Activated T-cell treated with anti-CD3 and anti-CD28 coated beads, Interleukin-2, amount 50 U/mL, for 1 hour (primary cell): ENCODE results near the gene GPRC5B.

Experiments
- DNase-seq: peaks from one replicate; pipeline ENCODE4 v3.0.0-alpha.2; 2020

The GPRC5B gene

DNA sequence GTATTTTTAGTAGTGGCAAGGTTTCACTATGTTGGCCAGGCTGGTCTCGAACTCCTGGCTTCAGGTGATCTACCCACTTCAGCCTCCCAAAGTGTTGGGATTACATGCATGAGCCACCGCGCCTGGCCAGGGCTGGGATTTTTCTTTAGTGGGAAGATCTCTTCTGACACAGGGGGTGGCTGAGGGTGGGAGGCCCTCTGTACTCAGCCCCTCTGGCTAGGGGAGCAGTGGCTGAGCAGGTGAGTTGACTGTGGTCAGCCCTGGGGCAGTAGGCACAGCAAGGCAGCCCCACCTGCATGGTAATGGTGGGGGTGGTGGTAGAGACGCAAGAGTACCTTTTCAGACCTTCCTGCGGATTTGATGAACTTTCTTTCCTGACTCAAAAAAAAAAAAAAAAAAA is 12.3 kb upstream of the GPRC5B start:
- no peak for DNase-seq

GRCh38 chr16:19894586-19894985 is 9.9 kb upstream of the GPRC5B start:
- no peak for DNase-seq

DNA sequence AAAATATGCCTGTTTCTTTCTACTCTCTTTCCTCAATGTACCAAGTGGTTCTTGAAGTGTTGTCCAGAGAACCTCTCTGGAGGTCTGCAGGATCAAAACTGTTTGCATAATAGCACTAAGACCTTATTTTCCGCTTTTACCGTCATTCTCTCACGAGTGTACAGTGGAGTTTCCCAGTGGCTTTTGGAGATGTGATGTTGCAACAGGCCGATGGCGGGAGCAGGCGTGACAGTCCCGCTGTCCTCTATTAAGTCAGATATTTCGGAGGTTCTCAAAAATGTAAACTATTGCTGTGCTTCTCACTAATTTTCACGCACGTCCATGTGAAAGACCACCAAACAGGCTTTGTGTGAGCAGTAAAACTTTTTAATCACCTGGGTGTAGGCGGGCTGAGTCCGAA is 8.3 kb upstream of the GPRC5B start:
- no peak for DNase-seq

- DNase-seq, result no peak
Observed at GRCh38 chr16:19890901-19891300, 6.3 kb upstream of the GPRC5B start.

GRCh38 chr16:19888834-19889233 is 4.2 kb upstream of the GPRC5B start:
- no peak for DNase-seq

- DNase-seq, result peak; percentile 83
Observed at GRCh38 chr16:19886073-19886941, 1.7 kb upstream of the GPRC5B start.

DNA sequence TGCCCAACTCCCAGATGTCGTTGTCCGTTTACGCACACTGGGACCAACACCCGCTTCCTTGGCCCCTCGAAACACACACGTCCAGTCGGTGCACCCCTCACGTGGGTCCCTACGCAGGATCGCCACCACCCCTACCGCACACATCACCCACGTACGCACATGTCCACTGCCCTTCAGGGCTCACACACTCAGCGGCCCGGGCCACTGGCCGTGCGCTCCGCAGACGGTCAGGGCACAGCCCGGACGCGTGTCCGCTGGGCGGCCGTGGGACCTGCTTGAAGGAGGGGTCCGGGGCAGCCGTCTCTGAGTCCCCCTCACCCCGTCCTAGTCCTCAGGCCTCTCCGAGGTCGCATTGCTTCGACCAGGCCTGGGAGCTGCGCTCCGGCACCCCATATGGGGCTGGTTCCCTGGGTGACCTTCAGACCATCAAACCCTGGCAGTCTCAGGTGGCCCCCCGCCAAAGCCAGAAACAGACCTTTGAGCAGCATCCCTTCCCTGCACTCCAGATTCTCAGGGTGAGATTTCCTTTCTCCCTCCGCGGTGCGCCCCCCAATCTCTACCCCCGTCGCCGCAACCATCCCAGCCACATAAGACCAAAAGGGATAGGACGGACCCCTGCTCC is 914 bp upstream of the GPRC5B start:
- DNase-seq, result peak; percentile 35

- peak; percentile 23 for DNase-seq
Observed at GRCh38 chr16:19883966-19884485, 622 bp downstream of the GPRC5B start.

DNA sequence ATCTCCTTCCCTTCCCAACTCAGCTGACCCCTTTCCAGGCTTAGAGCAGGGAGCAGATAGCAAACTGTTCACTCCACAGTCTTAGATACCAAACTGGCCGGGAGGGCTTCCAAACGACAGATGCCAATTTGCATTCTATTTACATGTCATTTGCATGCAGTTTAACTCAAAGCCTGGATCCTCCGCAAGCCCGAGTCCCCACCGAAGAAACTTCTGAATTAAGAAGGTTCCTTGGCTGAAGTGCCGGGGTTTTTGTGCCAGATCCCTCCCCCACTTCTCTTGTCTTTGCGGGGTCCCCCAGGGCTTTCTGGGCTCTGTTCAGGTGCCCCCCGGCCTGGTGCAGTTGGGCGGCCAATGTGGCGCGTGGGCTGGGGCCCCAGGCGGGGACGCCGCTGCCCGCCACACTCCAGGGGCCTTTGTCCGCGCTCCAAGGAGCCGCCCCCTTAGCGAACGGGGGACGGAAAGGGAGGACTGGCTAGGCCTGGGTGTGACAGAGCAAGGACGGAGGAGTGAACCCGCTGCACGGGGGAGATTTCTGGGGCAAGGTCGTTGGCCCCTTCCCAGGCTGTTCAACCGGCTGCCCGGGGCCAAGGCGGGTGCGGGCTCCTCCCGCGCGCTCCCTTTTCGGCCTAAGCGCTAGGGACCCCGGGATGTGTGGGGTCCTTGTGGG is 1.2 kb downstream of the GPRC5B start:
- peak; percentile 35 for DNase-seq

- DNase-seq, result no peak
Observed at GRCh38 chr16:19882646-19883045, 2.0 kb downstream of the GPRC5B start.

DNA sequence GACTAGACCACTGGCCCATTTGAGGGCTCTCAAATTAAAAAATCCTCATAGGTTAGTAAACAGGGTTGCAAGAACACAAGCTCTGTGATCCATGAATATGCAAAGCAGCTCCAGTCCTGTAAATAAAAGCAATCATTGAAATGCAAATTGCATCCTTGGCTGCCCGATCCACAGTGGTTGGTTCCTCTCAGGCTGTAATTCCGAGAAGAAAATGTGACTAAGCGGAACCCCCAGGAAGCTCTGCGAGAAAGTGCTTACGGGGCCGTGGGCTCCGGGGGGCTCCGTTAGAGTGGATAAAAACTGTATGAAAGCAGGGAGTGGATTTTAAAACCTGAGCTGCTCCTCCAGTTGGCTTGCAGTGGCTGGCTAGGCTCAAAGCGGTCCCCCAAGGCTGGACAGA is 2.5 kb downstream of the GPRC5B start:
- DNase-seq, result no peak

- no peak for DNase-seq
Observed at GRCh38 chr16:19881783-19882182, 2.9 kb downstream of the GPRC5B start.

DNA sequence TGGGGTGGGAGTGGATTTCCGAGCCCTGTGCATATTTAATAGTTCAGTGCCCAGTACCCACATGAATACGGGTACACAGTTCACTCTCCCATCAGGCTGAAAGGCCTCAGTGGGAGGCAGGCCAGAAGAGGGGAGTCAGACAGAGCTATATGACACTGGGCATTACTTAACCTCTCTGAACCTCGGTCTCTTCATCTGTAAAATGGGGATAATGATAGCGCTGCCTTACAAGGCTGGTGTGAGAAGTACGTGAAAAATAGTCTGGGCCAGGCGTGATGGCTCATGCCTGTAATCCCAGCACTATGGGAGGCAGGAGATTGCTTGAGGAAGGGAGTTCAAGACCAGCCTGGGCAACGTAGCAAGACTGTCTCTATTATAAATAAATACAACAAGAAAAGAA is 3.6 kb downstream of the GPRC5B start:
- DNase-seq, result no peak

DNA sequence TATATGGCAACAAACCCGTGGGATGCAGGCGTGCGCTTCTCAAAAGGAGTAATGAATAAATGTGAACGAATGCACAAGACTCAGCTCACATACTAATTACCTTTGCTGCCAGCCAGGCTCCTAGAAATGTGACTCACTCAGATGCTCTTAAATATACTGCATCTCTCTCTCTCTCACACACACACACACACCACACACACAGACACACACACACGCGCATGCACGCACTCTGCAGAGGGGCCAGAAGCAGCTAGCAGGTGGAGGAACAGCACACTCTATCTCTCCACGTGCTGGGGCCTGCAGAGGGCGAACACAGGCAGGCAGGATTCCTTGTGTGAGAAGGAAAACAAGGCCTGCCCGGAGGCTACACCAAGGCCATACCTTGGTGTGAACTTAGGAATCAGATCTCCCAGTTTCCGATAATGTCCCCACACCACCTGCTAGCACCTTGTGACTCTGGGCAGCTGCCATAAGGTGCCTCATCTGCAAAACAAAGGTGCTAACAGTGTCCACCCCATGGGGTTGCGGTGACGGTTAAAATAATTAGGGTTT is 5.3 kb downstream of the GPRC5B start:
- no peak for DNase-seq

- no peak for DNase-seq
Observed at GRCh38 chr16:19878757-19879156, 5.9 kb downstream of the GPRC5B start.

GRCh38 chr16:19876501-19877059 is 8.1 kb downstream of the GPRC5B start:
- no peak for DNase-seq

- DNase-seq, result no peak
Observed at GRCh38 chr16:19875900-19876299, 8.7 kb downstream of the GPRC5B start.

- no peak for DNase-seq
Observed at GRCh38 chr16:19874851-19875546, 9.6 kb downstream of the GPRC5B start.

DNA sequence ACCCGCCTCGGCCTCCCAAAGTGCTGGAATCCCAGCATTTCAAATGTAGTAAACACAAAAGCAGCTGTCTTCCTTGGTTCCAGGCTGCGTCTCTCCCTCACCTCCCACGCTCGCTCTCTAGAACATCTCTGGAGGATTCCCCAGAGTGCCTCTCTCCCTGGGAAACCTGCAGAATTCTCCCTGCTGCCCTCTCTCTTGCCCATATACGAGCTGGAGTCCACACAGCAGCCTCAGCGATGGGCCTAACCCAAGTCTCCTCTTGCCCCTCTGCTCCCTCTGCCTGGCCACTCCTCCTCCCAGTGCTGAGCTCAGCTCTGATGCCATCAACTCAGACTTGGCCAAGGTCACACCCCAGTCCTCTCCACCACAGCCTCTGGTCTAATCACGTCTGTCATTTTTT is 10.6 kb downstream of the GPRC5B start:
- no peak for DNase-seq

DNA sequence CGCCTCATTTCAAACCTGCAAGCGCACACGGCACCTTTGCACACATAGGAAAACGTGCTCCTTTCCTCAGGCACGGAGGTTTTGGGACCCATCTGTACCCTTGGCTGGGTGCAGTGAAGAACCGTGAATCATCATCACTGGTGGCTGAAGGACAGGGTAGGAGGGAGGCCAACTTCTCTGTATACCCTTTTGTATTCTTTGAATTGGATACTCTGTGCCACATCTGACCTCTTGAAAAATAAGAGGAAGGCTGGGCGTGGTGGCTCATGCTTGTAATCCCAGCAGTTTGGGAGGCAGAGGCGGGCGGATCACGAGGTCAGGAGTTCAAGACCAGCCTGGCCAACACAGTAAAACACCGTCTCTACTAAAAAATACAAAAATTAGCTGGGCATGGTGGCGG is 11.7 kb downstream of the GPRC5B start:
- DNase-seq, result no peak

DNA sequence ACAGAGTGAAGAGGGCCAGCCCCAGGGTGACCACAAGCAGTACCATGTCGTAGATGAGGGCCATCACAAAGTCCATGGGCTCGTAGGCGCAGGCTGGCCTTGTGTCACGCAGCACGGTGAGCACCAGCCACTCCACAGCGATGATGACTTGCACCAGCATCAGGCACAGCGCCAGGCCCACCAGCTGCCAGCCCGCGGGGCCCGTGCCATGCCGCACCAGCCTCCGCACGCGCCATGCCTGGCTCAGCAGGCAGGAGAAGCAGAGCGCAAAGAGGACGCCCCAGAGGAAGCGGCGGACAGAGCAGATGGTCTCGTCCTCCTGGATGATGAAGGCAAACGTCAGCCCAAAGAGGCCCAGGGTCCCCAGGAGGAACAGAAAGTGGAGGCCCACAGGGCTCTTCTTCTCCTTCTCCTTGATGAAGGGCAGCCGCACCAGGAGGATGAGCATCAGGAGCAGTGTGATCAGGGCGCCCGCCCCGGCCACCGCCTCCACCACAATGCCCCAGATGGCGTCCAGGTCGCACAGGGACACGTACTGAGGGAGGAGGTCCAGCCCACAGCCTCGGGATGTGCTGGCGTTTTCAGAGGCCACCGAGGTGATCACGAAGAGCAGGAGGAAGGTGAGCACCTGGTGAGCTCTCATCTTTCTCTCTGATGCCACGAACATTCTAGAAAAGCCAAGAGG is 12.3 kb downstream of the GPRC5B start:
- DNase-seq, result no peak

GRCh38 chr16:19871721-19872120 is 12.9 kb downstream of the GPRC5B start:
- no peak for DNase-seq
